ENCODE data around the gene HIGD1B.

HIGD1B gene

GRCh38 chr17:44829523-44830358 lies 17.9 kb upstream of the HIGD1B start, which contains the start of gene GJC1:
TSS of gene GJC1 (minus strand) at chr17:44830287. CDS start at chr17:44805817, 24,470 bp downstream.
- Histone ChIP-seq H3K9me3 (ENCODE audit: insufficient read depth, low read length) (no peaks in the 10 kb centered on the region), H3K27me3 (ENCODE audit: insufficient read depth, insufficient read length) (no peaks in the 10 kb centered on the region), H3K4me1 (ENCODE audit: insufficient read depth, insufficient read length) (peaks cover 13% of the 10 kb centered on the region), H3K36me3 (ENCODE audit: insufficient read depth, insufficient read length, low read length) (no peaks in the 10 kb centered on the region), H3K4me3 (ENCODE audit: insufficient read length, low read depth) (peak within 1 kb of the TSS; percentile 84), H3K9ac (ENCODE audit: insufficient read length, low read depth) (peak within 1 kb of the TSS; percentile 93)
- no peak for TF ChIP-seq ZNF274 (IDR thresholded peaks at IDR 0.05; ENCODE audit: low read depth, low read length)
- TF ChIP-seq YY1 (IDR thresholded peaks at IDR 0.05; ENCODE audit: insufficient read depth, insufficient read length): no peak
- no peak for TF ChIP-seq SUZ12 (IDR thresholded peaks at IDR 0.05; ENCODE audit: extremely low read depth, insufficient read depth, insufficient read length)
- no peak for DNase-seq (ENCODE audit: low read depth, low spot score)

- TF ChIP-seq SUZ12 (IDR thresholded peaks at IDR 0.05; ENCODE audit: extremely low read depth, insufficient read depth, insufficient read length): no peak
- TF ChIP-seq ZNF274 (IDR thresholded peaks at IDR 0.05; ENCODE audit: low read depth, low read length): no peak
- TF ChIP-seq YY1 (IDR thresholded peaks at IDR 0.05; ENCODE audit: insufficient read depth, insufficient read length): no peak
- Histone ChIP-seq H3K27me3 (ENCODE audit: insufficient read depth, insufficient read length) (no peaks in the 10 kb centered on the region), H3K4me1 (ENCODE audit: insufficient read depth, insufficient read length) (peaks cover 13% of the 10 kb centered on the region), H3K9ac (ENCODE audit: insufficient read length, low read depth) (peak overlapping the region; percentile 91), H3K36me3 (ENCODE audit: insufficient read depth, insufficient read length, low read length) (no peaks in the 10 kb centered on the region), H3K4me3 (ENCODE audit: insufficient read length, low read depth) (peak overlapping the region; percentile 84), H3K9me3 (ENCODE audit: insufficient read depth, low read length) (no peaks in the 10 kb centered on the region)
- DNase-seq (ENCODE audit: low read depth, low spot score): peak; percentile 84
Observed at GRCh38 chr17:44830359-44831288, 17.1 kb upstream of the HIGD1B start.

DNA sequence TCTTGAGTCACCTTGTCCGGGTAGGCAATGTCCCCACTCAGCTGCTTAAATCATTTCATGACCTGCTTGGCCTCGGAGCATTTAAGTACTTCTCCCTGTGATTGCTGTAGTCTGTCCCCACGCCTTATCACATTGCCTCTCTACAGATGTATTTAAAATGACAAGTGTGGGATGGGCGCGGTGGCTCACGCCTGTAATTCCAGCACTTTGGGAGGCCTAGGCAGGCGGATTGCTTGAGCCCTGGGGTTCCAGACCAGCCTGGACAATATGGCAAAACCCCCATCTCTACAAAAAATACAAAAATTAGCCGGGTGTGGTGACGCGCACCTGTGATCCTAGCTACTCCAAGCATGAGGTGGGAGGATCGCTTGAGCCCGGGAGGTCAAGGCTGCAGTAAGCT lies 16.3 kb upstream of the HIGD1B start:
- H3K4me1 ChIP-seq (ENCODE audit: insufficient read depth, insufficient read length): peaks cover 13% of the 10 kb centered on the region
- no peaks in the 10 kb centered on the region for H3K27me3 ChIP-seq (ENCODE audit: insufficient read depth, insufficient read length)
- no peaks in the 10 kb centered on the region for H3K36me3 ChIP-seq (ENCODE audit: insufficient read depth, insufficient read length, low read length)
- TF ChIP-seq SUZ12 (IDR thresholded peaks at IDR 0.05; ENCODE audit: extremely low read depth, insufficient read depth, insufficient read length) (no peak), ZNF274 (IDR thresholded peaks at IDR 0.05; ENCODE audit: low read depth, low read length) (no peak), YY1 (IDR thresholded peaks at IDR 0.05; ENCODE audit: insufficient read depth, insufficient read length) (no peak)
- DNase-seq (ENCODE audit: low read depth, low spot score): no peak
- H3K9me3 ChIP-seq (ENCODE audit: insufficient read depth, low read length): no peaks in the 10 kb centered on the region
- peak overlapping the region; percentile 45 for H3K9ac ChIP-seq (ENCODE audit: insufficient read length, low read depth)
- H3K4me3 ChIP-seq (ENCODE audit: insufficient read length, low read depth): no peak overlapping the region

- no peak for TF ChIP-seq ZNF274 (IDR thresholded peaks at IDR 0.05; ENCODE audit: low read depth, low read length)
- no peak for TF ChIP-seq SUZ12 (IDR thresholded peaks at IDR 0.05; ENCODE audit: extremely low read depth, insufficient read depth, insufficient read length)
- TF ChIP-seq YY1 (IDR thresholded peaks at IDR 0.05; ENCODE audit: insufficient read depth, insufficient read length): no peak
- Histone ChIP-seq H3K4me1 (ENCODE audit: insufficient read depth, insufficient read length) (peaks cover 13% of the 10 kb centered on the region), H3K4me3 (ENCODE audit: insufficient read length, low read depth) (no peak overlapping the region), H3K27me3 (ENCODE audit: insufficient read depth, insufficient read length) (no peaks in the 10 kb centered on the region), H3K9me3 (ENCODE audit: insufficient read depth, low read length) (no peaks in the 10 kb centered on the region), H3K36me3 (ENCODE audit: insufficient read depth, insufficient read length, low read length) (no peaks in the 10 kb centered on the region), H3K9ac (ENCODE audit: insufficient read length, low read depth) (no peak overlapping the region)
- DNase-seq (ENCODE audit: low read depth, low spot score): no peak
Observed at GRCh38 chr17:44832805-44833204, 14.9 kb upstream of the HIGD1B start.

- no peak for DNase-seq (ENCODE audit: low read depth, low spot score)
- TF ChIP-seq ZNF274 (IDR thresholded peaks at IDR 0.05; ENCODE audit: low read depth, low read length) (no peak), SUZ12 (IDR thresholded peaks at IDR 0.05; ENCODE audit: extremely low read depth, insufficient read depth, insufficient read length) (no peak), YY1 (IDR thresholded peaks at IDR 0.05; ENCODE audit: insufficient read depth, insufficient read length) (no peak)
- peaks cover 19% of the 10 kb centered on the region for H3K4me1 ChIP-seq (ENCODE audit: insufficient read depth, insufficient read length)
Observed at GRCh38 chr17:44837196-44837595, 10.5 kb upstream of the HIGD1B start.

DNA sequence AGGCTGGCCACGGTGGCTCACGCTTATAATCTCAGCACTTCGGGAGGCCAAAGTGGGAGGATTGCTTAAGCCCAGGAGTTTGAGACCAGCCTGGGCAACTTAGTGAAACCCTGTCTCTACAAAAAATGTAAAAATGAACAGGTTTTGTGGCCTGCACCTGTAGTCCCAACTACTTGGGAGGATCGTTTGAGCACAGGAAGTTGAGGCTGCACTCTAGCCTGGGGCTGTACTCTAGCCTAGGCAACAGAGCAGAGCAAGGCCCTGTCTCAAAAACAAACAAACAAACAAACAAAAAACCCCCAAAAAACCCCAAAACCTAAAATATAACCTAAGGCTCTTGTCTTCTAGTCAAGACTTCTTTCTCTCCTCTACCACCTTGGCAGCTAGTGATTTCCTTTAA lies 7.4 kb upstream of the HIGD1B start:
- no peaks in the 10 kb centered on the region for H3K36me3 ChIP-seq (ENCODE audit: insufficient read depth, insufficient read length, low read length)
- TF ChIP-seq SUZ12 (IDR thresholded peaks at IDR 0.05; ENCODE audit: extremely low read depth, insufficient read depth, insufficient read length): no peak
- no peak for TF ChIP-seq ZNF274 (IDR thresholded peaks at IDR 0.05; ENCODE audit: low read depth, low read length)
- no peak for TF ChIP-seq YY1 (IDR thresholded peaks at IDR 0.05; ENCODE audit: insufficient read depth, insufficient read length)
- H3K4me1 ChIP-seq (ENCODE audit: insufficient read depth, insufficient read length): peaks cover 22% of the 10 kb centered on the region
- no peak for DNase-seq (ENCODE audit: low read depth, low spot score)
- no peak overlapping the region for H3K4me3 ChIP-seq (ENCODE audit: insufficient read length, low read depth)
- H3K27me3 ChIP-seq (ENCODE audit: insufficient read depth, insufficient read length): no peaks in the 10 kb centered on the region
- H3K9me3 ChIP-seq (ENCODE audit: insufficient read depth, low read length): no peaks in the 10 kb centered on the region
- no peak overlapping the region for H3K9ac ChIP-seq (ENCODE audit: insufficient read length, low read depth)

More at GRCh38 chr17:44837196-44837595, 10.5 kb upstream of the HIGD1B start:
- Histone ChIP-seq H3K36me3 (ENCODE audit: insufficient read depth, insufficient read length, low read length) (no peaks in the 10 kb centered on the region), H3K4me3 (ENCODE audit: insufficient read length, low read depth) (no peak overlapping the region), H3K9me3 (ENCODE audit: insufficient read depth, low read length) (no peaks in the 10 kb centered on the region), H3K9ac (ENCODE audit: insufficient read length, low read depth) (no peak overlapping the region), H3K27me3 (ENCODE audit: insufficient read depth, insufficient read length) (no peaks in the 10 kb centered on the region)

All from NT2/D1 (cell line).